Stimulated activated CD8-positive, alpha-beta memory T cell treated with anti-CD3 and anti-CD28 coated beads, Interleukin-12 subunit alpha, Interleukin-12 subunit beta, amount 100 ng/mL, for 24 hours (primary cell): ENCODE data around the gene TRMT61A.

ENCODE experiments used
- DNase-seq: peaks from one replicate; pipeline ENCODE4 v3.0.0-alpha.2; 2020; ENCODE audit errors: extremely low read depth

Gene TRMT61A

DNA sequence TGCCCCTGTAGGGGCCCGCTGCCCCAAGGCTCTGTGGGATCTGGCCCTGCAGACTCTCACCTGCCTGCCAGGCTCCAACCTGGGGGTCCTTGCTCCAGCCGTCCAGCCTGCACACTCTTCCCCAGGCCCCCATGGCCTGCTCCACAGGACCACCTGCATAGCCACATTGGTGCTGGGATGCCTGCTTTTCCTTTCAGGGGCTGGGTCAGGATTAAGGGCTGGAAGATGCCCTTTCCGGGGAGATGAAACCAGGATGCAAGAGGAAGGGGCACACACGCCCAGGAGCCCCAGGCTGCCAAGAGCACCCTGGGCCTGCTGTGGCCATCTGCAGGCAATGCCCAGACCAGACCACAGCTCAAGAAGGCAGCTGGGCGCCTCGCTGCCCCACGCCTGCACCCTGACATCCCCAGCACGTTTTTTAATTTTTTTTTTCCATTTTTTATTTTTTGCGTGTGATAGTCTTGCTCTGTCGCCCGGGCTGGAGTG is 18.5 kb downstream of the TRMT61A start:
- no peak for DNase-seq

DNA sequence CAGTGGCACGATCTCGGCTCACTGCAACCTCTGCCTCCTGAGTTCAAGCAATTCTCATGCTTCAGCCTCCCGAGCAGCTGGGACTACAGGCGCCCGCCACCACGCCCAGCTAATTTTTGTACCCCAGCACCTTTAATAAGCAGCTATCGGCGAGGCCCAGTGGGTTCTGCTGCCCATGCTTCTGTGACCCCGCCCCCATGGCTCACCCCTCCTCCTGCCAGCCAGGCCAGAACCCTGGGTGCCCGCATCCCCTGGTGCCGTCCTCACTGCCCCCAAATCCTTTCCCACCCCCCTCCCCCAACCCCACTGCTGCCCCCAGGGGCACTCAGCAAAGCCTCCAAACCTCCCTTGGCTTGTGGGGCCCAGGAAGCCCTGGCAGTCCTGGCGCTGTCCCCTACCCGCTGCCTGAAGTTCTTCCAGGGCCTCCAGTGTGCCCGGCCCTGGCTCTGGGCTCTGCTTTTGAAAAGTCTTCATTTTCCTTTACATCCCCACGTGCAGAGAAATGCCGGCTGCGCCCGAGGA is 19.0 kb downstream of the TRMT61A start:
- DNase-seq: no peak

DNA sequence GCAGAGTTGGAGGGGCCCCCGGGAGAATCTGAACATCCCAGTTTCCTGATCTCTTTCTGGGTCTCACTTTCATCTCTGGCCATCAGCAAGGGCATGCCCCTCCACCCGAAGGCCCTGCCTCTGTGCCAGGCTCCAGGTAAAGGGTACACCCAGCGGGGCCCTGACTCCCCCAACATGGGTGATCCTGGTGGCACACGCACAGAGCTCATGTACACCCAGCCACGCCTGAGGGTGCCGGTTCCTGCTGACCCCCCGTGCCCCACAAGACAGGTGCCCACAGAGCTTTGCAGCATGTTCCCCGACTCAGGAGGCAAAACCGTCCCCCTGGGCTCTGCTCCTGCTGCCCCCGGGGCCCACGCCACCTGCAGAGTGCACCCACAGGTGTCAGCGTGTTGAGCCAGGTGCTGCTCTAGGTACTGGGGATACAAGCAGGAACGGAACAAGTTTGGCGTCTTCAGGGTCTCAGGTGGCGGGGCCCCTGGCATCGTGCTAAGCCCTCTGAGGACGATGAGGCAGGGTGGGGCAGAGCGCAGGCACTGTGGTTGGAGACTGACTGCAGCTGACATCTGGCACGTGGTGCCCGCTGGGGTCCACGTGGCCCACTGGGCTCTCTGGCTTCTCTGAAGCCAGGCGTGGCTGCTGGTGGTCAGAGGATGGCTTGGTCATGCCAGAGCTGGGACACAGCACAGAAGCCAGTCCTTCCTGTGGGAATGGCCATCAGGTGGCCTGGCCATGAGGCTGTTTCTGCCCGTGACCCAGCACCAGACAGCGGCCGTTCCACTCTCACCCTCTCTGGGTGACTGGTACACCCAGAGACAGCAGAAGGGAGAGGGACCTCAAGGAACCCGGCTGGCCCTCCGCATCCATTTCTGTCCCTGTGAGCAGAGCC is 19.7 kb downstream of the TRMT61A start:
- DNase-seq: no peak

DNA sequence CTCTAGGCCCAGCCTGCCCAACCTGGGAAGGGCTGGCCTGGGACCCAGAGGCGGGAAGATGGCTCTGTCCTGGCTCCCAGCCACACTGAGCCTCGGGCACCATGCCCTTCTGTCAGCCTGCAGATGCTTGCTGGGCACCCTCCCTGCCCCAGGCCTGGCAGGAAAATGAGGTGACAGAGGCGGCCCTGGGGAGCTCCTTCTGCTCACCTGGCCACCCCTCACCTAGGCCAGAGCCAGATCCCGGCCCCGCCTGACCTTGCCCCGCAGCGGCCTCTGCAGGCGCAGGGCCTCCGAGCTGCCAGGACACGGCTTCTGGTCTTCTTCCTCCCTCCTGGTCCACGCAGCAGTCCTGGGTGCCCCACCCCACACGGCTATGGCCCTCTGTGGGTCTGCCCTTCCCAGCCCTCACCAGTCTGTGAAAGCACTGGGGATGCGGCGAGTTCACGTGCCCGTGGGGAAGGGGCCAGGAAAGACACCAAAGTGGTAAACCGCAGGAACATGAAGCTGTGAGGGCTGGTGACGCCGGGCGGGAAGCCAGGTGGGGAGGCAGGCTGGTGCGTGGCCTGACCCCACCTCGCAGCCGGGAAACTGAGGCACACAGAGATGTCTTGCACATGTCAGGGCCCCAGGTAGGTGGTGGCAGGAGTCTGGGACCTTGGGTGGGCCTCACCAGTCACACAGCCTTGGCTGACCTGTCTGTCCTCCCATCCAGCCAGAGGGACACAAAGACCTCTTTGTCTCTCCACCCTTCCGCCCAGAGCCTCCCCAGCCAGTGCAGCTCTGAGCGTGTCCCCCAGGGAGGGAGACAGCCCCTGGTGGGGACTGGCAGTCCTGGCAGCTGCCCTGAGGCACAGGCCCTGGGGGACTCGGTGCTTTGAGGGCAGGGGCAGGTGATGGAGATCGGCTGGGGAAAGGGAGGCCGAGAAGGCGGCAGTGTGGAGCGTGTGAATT is 20.6 kb downstream of the TRMT61A start:
- DNase-seq: no peak

DNA sequence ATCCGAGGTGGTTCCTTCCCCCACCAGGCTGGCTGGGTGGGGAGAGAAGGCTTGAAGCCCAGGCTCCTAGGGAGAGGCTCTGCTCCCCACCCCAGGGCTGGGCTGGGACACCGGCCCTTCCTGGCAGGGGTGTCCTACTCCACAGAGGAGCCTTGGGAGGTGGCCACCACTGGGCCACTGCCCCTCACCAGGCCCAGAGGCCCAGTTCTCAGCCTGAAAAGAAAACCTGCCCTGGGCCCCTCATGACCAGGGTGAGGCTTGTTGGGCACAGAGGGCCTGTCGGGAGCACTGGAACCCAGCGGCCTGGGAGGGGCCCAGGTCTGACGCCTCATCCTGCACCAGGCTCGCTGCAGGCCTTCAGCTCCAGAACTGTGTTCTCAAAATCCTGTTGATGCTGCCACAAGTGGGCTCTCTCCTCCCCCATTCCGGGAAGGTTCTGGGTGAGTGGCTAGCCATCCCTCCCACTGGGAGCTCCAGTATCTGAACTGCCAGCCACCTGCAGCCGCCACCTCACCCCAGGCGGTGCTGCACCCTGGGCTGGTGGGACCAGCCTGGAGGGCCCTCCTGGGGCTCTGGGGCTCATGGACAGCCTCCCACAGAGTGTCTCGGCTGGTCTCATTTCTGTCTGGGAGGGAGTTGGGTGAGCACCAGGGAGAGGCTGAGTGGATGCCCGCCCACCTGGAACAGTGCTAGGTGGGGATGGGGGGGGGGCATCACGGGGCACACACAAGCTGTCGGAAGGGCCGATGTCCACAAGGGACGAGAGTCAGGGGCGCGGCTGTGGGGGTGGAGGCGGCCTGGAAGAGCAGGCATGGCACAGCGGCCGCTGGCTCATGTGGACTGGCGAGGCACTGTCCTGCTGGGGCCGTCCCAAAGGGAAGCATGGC is 21.7 kb downstream of the TRMT61A start:
- DNase-seq: no peak

- no peak for DNase-seq
These were observed 22.4 kb downstream of the TRMT61A start for GRCh38 chr14:103551338-103551762.

GRCh38 chr14:103552011-103552845 is 23.2 kb downstream of the TRMT61A start:
- DNase-seq: no peak

GRCh38 chr14:103552846-103553210 is 23.8 kb downstream of the TRMT61A start:
- no peak for DNase-seq

DNA sequence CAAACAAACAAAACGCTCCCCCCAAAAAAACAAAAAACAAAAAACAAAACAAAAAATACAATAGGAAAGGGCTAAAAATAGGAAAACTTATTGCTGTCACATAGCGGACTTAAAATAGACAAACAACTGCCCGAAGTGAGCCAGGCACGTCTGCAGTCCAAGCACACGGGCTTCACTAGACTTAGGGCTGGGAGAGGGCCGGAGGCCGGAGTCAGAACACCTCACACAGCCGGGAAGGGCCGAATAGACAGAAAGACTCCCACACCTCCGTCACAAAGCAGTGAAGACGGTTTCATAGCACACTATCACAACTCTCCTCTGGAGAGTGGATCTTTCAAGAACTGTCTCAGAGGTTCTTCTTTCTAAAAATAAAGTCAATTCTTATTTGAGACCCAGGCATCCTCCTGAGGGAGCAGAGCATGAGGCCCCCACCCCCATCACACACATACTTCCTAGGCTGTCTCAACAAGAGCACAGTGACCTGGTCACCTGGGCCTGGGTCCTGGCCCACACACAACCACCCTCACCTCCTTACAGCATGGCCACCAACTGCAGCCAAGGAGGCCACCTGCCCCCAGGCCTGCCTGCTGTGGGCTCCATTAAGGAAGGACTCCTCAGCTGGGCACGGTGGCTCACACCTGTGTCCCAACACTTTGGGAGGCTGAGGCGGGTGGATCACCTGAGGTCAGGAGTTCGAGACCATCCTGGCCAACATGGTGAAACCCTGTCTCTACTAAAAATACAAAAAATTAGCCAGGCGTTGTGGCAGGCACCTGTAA is 26.8 kb downstream of the TRMT61A start:
- DNase-seq: no peak

DNA sequence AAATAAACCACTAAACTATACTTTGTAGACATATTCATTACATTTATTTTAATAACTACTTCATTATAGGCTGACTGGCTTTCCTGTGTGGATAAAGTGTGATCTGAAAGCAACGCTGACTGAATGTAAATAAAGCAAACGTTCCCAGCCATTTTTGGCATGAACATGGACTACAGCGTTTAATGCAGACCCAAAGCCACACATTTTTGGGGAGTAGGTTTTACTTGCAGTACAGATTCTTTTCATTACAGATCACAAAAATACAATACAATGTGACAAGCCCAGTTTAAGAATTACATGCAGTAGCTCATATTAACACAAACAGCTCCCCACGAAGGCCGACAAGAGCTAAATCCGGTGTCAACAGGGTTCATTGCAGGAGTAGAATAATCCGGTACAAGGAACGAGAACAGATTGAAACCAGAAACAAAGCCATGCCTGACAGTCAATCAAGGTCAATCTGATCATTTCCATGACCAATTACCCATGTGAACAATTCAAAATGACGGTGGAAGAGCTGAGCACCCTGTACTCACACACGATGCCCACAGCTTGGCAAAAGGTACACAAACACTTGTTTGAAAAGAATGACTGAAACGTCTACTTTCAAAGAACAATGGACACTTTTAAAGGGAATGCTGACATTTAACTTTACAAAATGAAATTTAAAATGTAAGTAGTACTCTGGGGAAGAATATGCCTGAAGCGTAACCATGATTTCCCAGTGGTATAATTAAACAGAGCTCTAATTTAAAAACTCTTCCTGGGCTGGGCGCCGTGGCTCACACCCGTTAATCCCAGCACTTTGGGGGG is 28.2 kb downstream of the TRMT61A start:
- DNase-seq: no peak

DNA sequence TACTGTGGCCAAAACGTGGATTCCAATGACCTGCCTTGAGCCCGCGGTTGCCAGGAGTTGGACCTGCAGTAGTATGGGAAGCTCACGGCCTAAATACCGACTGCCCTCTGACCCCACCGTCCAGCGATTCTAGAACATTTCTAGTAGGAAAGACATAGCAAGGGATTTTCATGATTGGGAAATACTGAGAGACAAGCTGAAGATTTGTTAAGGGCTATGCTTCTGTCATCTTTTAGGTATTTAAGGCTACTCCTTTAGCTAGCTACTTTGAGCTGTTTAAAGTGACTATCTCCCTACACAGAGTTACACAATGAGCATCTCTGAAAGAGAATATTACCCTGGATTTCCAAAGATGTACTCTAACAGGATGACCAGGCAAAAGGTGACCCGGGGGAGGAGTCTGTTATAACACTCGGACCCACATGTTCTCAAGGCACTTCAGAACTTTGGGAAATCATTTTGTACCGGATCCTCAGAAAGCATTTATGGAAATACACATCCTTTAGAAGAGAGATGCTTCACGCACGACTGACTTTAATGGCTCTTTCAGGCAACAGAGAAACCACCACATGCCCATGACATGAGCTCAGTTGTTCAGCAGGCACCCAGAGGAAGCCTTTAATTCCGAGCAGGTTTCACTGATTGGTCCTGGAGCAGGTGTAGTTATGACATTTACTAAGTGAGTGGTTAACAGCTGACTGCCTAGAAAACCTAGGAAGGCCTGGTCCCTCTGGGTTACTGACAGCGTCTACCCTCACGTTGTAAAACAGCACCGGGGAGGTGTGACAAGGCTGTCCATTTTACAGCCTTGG is 29.3 kb downstream of the TRMT61A start:
- DNase-seq: no peak

- DNase-seq: no peak
These were observed 30.8 kb downstream of the TRMT61A start for GRCh38 chr14:103559766-103560165.

- no peak for DNase-seq
These were observed 31.7 kb downstream of the TRMT61A start for GRCh38 chr14:103560691-103561090.

- peak; percentile 5 for DNase-seq
These were observed 32.6 kb downstream of the TRMT61A start for GRCh38 chr14:103561381-103562178.

DNA sequence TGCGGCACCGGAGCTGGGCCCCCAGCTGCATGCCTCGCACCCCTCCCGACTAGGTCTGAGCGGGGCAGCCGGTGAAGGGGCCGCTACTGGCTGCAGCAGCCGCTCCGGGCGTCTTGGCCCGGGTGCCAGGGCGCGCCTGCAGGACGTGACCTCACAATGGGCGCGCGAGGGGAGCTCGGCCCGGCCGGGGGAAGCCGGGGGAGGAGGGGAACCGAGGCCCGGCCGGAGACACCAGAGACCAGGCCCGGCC is 33.1 kb downstream of the TRMT61A start:
- DNase-seq: no peak

DNA sequence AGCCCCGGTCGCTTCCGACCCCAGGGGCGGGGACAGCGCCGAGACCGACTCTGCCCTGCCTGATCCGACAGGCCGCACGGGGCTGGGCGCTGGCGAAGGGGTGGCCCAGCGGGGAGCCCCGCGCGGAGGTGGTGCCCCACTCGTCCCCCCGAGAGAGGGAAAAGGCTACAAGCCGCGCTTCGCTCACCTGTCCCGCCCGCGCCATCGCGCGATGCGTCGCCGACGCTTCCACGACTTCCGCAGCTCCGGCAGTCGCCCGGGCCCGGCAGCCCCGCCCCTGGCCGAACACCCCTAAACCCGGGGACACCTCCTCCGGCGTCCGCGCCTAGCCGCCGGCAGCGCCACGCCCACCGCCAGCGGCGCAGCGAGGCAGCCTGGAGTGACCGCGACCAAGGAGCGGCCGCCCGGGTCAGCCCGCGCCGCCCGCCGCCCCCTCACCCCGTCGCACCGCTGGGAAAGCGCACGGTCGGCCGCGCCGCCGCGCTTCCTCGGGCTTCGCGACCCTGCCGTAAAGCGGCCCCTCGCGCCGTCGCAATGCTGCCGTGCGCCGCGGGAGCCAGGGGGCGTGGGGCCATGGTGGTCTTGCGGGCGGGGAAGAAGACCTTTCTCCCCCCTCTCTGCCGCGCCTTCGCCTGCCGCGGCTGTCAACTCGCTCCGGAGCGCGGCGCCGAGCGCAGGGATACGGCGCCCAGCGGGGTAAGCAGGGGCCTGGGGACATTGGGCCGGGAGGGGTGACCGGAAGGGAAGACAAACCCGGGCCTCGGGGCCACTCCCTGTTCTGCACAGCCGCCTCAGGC is 33.6 kb downstream of the TRMT61A start, which contains the start of the genes BAG5 and COA8:
TSS of gene BAG5 (minus strand) at position 229 of the 797 bp plus-strand sequence. CDS start 1,493 bp downstream, outside the sequence.
TSS of gene COA8 (plus strand) at position 532 of the 797 bp plus-strand sequence. CDS start at position 574, 42 bp downstream.
- peak; percentile 65 for DNase-seq
